Stimulated activated naive CD4-positive, alpha-beta T cell (primary cell): ENCODE results near the gene SNX10.
A peak's percentile ranks its signal among the peaks of the same experiment; 100 is the strongest.

Experiments used
- DNase-seq, 6 experiments: peaks; one replicate each; lab custom pipeline; 2025; lab: John Stamatoyannopoulos, UW

Gene SNX10

DNA sequence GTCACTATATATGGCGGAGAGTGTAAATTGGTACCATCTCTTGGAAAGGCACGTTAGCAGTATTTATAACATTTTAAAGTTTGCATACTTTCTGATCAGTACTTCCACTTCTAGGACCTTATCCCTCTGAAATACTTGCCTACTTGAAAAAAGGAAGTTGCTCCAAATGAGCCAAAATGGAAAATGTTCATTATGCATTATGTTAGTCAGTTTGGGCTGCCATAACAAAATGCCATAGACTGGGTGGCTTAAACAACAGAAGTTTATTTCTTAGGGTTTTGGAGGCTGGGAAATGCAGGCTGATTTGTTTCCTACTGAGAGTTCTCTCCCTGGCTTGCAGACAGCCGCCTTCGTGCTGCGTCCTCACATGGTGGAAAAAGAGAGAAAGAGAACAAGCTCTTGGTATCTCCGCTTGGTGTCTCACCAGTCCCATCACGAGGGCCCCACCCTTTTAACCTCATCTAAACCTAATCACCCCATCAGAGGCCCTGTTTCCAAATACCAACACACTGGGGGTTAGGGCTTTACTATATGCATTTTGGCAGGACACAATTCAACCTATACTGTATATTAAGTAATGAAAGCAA lies 6.9 kb downstream of the SNX10 start:
- no peak for DNase-seq

- peak in 3 of 6 experiments; percentile 7 to 34 (median 24) for DNase-seq
These were observed 13.6 kb downstream of the SNX10 start for GRCh38 chr7:26305090-26305868.

- DNase-seq, result no peak
These were observed 14.4 kb downstream of the SNX10 start for GRCh38 chr7:26305869-26306665.

DNA sequence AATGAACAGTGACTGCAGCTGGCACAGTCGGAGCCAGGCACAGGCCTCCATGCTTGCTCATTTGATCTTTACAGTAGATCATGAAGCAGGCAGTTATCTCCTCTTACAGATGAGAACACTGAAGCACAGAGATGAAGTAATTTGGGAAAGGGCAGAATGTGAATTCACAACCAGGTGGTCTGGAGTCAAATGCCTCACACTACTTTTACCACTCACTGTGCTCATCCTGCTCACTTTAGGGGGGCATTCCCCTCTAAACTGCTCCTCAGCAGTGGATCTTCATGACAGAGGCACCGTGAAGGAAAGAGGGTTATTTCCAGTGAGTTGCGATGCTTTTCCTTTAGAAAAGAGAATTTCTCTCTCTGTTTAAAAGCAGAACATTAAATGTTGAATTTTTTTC lies 15.1 kb downstream of the SNX10 start:
- no peak for DNase-seq

GRCh38 chr7:26307226-26307625 lies 15.6 kb downstream of the SNX10 start:
- DNase-seq, result no peak

DNA sequence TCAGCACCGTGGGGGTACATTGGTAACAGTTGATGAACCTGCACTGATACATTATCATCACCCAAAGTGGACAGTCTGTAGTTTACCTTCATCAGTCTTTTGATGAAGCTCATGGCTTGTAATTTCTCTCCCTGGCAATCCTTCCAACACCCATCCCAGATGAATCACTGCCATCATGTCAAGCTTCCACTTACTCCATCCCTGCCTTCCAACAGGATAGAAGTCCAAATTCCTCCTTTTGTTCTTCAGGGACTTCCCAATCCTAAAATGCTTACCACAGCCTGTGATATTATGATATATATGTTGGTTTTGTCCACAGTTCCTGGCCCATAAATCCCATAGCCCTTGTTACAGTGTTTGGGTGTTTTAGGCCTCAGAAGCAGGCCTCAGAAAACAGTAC lies 16.1 kb downstream of the SNX10 start:
- DNase-seq, result no peak

DNA sequence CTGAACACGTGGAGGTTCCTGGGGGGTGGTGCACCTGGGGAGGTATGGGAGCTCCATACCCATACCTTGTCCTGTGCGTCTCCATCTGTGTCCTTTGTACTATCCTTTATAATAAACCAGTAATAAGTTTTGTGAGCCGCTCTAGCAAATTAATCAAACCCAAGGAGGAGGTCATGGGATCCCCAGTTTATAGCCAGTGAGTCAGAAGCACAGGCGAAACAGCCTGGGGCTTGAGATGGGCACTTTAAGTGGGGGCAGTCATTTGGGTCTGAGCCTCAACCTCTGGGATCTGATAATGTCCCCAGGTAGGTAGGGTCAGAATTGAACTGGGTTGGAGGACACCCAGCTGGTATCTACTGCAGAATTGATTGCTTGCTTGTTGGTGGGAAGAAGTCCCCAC lies 16.9 kb downstream of the SNX10 start:
- DNase-seq, result no peak

GRCh38 chr7:26309089-26309488 lies 17.4 kb downstream of the SNX10 start:
- DNase-seq, result no peak

- DNase-seq, result no peak
These were observed 20.1 kb downstream of the SNX10 start for GRCh38 chr7:26311798-26312197.

DNA sequence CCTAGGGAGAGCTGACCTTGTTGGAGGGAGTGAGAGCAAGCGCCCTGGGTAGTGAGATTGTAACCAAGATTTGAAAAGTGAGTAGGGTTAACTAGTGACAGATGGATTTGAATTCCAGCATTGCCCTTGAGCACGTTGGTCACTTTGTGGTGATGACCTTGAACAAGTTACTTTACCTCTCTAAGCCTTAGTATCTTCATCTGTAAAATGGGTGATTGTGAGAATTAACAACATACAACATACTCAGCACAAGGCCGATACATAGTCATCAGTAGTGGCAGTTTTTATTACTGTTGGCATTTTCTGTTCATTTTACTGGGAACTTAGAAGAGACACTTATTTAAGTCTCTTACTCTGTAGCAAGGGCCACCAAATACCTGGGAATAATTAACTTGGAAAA lies 25.5 kb downstream of the SNX10 start:
- no peak for DNase-seq

- DNase-seq, result no peak
These were observed 27.3 kb downstream of the SNX10 start for GRCh38 chr7:26318921-26319320.

DNA sequence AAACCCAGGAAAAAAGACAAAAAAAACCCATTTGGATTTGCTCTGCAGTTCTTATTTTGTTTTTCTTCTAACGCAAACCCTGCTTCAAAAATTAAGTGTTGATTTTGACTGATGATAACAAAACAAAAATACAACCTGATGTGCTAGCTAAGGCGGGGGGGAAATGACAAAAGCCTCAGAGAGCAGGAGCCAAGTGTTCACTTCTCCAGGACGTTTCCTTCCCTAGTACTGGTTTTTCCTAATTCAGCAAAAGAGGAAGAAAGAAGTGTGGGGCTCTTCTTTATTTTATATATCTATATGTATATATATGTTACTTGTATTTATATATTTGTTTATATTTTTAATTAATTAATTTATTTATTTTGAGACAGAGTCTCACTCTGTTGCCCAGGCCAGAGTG lies 28.0 kb downstream of the SNX10 start:
- no peak for DNase-seq

DNA sequence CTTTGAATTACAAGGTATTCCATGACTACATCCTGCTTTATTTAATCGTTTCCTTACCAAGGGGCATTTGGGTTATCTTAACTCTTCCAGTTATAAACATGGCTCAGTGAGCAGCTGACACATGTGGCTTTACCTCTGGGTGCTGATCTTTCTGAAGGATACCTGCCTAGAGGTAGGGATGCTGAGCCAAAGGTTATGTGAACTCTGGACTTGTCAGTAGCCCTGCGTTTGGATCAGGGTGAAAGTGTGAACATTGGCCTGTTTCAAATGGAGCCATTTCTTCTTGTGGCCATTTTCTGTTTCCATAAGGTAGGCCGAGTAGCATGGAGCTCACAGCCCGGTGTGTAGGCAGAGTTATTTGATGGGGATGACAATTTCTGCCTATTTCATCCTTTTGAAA lies 29.2 kb downstream of the SNX10 start:
- DNase-seq, result no peak

DNA sequence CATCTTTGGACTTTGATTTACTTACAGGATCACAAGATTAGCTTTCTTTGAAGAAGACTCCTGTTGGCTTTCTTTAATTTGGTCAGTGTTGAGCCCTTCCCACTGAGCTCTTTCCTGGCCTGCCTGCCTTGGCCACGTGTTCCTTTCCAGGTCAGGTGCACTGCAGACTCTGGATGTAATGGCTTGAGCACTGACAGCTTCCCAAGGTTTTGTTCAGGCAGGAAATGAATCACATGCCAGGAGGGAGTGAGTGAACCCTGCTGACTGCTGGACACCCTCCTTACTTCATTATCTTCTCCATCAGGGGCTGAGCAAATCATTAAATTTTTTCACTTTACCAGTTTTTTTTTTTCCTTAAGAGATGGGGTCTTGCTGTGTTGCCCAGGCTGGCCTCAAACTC lies 29.8 kb downstream of the SNX10 start:
- no peak for DNase-seq

DNA sequence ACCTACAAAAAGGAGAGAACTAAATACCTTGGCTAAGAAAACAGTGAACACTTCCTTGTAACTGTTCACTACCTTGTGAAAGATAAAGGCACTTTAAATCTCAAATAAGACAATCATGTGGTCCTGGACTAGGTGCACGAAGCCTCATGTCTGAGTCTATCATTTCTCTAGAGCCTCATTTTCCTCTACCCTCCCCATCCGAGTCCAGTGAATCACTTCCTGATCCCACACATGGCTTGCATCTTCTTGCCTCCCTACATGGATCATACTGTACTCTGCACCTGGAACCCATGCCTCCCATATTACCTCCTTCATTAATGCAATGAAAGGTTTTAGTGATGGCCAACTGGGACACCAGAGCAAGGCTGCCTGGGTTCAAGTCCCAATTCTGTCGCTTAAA lies 34.5 kb downstream of the SNX10 start:
- no peak for DNase-seq

- DNase-seq, result no peak
These were observed 37.1 kb downstream of the SNX10 start for GRCh38 chr7:26328498-26329390.

GRCh38 chr7:26329520-26330255 lies 38.0 kb downstream of the SNX10 start:
- no peak for DNase-seq

DNA sequence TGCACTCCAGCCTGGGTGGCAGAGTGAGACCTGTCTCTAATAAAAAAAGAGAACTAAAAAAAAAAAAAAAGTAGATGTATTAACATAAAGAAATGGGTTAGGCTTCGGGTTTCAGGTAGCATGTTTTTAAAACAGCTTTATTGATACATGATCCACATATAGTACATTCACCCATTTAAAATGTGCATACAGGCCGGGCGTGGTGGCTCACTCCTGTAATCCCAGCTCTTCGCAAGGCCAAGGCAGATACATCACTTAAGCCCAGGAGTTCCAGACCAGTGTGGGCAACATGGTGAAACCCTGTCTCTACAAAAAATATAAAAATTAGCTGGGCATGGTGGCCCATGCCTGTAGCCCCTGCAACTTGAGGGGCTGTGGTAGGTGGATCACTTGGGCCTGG lies 39.5 kb downstream of the SNX10 start:
- no peak for DNase-seq

DNA sequence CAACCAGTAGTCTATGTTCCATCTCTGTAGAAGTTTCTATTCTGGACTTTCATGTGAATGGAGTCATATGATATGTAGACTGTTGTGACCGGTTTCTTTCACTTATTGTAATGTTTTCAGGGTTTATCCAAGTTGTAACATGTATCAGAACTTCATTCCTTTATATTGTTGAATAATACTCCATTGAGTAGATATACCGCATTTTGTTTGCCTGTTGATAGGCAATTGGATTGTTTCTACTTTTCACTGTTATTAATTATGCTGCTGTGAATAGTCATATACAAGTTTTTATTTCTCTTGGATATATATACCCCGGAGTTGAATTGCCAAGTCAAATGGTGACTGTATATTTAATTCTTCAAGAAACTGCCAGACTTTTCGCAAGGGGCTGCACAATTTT lies 40.1 kb downstream of the SNX10 start:
- no peak for DNase-seq

- no peak for DNase-seq
These were observed 41.0 kb downstream of the SNX10 start for GRCh38 chr7:26332698-26333097.

GRCh38 chr7:26334166-26334859 lies 42.7 kb downstream of the SNX10 start:
- no peak for DNase-seq
